ENCODE measurements around the gene MT1M. TPM values are rescaled to one million over a fixed set of nuclear protein-coding genes. Genes with fewer than 3 reads are reported as not detected.

Gene MT1M
- total and polyA plus RNA-seq, 2 experiments from 2014 or later: 1.1 to 4.7 TPM

GRCh38 chr16:56607109-56607618, 25.3 kb upstream of the MT1M start (continued):
- no peak for TF ChIP-seq ZNF462 (CRISPR knock-in tag; IDR thresholded peaks at IDR 0.05)

GRCh38 chr16:56607675-56608042, 24.8 kb upstream of the MT1M start:
- Histone ChIP-seq H3K27me3 (ENCODE audit: insufficient read depth) (peaks cover 69% of the 10 kb centered on the region), H2AFZ (no peak overlapping the region), H3K27ac (ENCODE audit: low read depth) (no peak overlapping the region), H3K9me2 (ENCODE audit: insufficient read depth) (no peaks in the 10 kb centered on the region), H3F3A (replicated peaks; ENCODE audit: low read depth) (peaks cover 14% of the 10 kb centered on the region; the same call in 1 of the 2 replicates), H3K79me2 (replicated peaks; ENCODE audit: insufficient read depth) (no peaks in the 10 kb centered on the region), H4K20me1 (replicated peaks; ENCODE audit: insufficient read depth) (no peaks in the 10 kb centered on the region), H3K4me1 (ENCODE audit: insufficient read depth) (peaks cover 22% of the 10 kb centered on the region), H3K4me3 (peak overlapping the region; percentile 51), H3K36me3 (ENCODE audit: insufficient read depth) (no peaks in the 10 kb centered on the region), H3K4me2 (peak overlapping the region; percentile 74)
- H3K4me1 Mint-ChIP-seq: peaks cover 34% of the 10 kb centered on the region
- peak overlapping the region; percentile 62 for H3K4me3 Mint-ChIP-seq
- H3K27ac Mint-ChIP-seq: no peak overlapping the region; the same call in 1 of the 2 replicates
- peaks cover 9% of the 10 kb centered on the region; the same call in 2 of the 3 replicates for H3K36me3 Mint-ChIP-seq (ENCODE audit: low read depth)
- H3K9me3 Mint-ChIP-seq: no peaks in the 10 kb centered on the region
- DNase-seq (ENCODE audit: low spot score) (no peak), ATAC-seq (no peak; the same call in 1 of the 3 replicates)
- peaks cover 43% of the 10 kb centered on the region for H3K27me3 Mint-ChIP-seq (ENCODE audit: insufficient read depth, low read depth, poor library complexity)
- TF ChIP-seq EZH2 (IDR thresholded peaks at IDR 0.05; ENCODE audit: low read depth, unreplicated experiment) (no peak), STAT1 (IDR thresholded peaks at IDR 0.05; ENCODE audit: unreplicated experiment) (no peak), ETS1 (IDR thresholded peaks at IDR 0.05) (no peak), POLR2AphosphoS5 (IDR thresholded peaks at IDR 0.05; ENCODE audit: low read depth) (no peak), ZNF331 (CRISPR knock-in tag; IDR thresholded peaks at IDR 0.05; ENCODE audit: low read depth) (no peak), ZNF462 (CRISPR knock-in tag; IDR thresholded peaks at IDR 0.05) (no peak), JUNB (IDR thresholded peaks at IDR 0.05; ENCODE audit: unreplicated experiment) (no peak), NANOG (IDR thresholded peaks at IDR 0.05; ENCODE audit: borderline replicate concordance) (no peak), ZNF114 (CRISPR knock-in tag; IDR thresholded peaks at IDR 0.05) (no peak)

All from GM23338 (cell line).